KG1 (cell line): Measurements from ENCODE around the gene TTBK1.

Experiments
- DNase-seq: peaks from one replicate; lab custom pipeline; 2025; lab: John Stamatoyannopoulos, UW

The TTBK1 gene

DNA sequence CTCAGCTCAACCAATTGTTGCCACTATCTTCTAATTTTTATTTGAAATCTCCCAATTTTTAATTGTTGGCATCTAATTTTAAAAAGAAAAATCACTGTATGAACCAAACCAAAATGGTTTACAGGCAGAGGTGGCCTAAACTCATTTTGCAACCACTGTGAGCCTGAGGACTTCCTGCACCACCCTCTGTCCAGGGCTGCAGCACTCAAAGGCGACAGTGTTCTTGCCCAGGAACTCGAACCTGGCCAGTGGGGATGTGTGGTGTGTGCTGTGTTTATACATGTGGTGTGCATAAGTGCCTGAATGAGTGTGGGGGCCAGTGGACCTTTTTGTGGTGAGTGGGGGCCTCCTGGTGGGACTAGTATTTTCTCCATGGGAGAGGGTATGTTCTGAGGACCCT, 30.4 kb downstream of the TTBK1 start:
- no peak for DNase-seq

DNA sequence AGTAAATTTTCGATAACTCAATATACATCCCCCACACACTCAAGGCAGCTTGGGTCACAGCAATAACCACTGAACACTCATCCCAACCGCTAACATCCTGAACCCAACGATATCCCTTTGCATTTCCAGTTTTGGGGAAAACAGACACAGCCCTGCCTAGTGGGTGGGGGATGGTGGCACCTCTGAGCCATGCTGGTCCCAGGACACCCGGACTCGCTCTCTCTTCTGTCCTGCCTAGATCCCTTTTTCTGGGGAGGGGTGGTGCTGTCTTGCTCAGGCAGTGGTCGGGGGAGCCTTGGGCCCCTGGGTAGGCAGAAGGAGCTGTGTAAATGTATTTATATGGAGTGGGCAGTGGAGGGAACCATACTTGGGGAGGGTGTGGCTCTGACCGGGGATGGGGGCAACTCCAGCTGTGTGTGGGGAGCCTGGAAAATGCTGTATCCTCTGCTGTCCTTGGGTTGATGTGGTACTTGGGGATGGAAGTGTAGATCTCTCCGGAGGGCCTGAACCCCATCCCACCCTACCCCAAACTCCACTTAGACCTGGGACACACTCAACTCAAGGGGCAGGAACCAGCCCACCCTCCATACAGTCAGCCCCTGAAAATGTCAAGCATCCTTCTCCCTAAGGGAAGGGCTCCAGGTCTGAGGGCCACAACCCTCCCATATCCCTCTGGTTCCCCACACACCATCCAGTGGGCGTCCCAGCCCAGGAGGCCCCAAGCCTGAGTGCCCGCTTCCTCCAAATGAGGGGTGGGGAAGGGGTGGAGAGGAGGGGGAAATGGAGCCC, 31.0 kb downstream of the TTBK1 start:
- DNase-seq, result no peak

DNA sequence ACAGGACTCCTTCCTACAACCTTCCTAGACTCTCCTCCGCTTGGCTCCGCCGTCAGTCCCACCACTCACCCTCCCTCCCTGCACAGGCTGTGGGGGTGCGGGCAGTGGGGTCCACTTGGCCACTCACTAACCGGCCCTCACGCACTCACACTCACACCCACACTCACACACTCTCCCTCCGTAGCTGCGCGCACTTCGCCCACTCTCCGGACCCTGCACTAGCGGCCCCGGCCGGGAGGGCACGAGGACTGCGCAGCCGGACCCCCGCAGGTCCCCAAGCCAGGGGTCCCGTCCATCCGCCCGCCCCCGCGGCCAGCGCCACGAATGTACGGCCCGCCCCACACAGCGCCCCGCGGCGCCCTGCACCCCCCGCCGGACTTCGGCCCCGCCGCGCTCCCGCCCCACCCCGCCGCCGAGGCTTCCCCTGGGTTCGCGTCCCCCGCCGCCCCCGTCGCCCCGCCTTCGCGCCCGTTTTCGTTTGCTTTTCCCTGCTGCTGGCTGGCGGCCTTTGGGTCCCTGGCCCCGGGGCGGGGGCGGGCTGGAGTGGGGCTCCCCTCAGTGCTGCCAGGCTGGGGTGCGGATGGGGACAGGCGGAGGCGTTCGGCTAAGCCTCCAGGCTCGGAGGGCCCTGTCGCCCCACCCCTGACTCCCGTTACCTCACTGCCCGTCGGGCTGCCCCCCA, 31.8 kb downstream of the TTBK1 start:
- DNase-seq, result no peak

DNA sequence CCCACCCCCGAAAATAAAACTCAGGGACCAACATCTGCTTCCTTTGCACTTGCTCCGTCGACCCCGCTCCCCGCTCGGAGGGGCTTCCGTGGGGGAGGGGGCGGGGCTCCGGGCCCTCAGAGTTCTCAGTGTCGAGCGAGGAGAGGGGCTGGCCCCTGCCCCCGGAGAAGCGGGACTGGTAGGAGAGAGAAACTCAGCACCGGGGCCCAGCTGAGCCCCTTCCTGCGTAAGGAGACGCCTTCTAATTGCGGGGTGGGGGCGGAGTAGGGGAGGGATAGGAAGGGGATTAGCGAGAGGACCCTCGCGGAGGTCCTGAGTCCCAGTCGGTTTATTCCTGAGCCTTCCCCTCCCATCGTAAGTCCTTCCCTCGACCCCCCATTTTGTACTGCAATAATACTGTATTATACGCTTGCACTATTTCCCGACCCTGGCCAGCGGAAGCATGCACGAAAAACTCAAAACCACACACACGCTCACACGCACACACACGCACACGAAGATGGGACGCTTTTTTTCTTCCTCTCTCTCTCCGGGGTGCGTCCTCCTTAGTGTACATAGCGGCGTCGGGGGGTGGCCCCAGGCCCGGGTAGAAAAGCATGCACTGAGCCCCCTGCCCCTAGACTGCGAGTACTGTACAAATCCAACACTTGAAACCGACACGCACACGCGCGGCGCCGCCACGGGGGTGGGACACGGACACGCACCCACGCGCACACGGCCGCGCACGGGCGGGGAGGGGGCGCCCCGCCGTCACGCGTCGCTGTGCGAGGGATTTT, 32.7 kb downstream of the TTBK1 start:
- DNase-seq, result no peak

DNA sequence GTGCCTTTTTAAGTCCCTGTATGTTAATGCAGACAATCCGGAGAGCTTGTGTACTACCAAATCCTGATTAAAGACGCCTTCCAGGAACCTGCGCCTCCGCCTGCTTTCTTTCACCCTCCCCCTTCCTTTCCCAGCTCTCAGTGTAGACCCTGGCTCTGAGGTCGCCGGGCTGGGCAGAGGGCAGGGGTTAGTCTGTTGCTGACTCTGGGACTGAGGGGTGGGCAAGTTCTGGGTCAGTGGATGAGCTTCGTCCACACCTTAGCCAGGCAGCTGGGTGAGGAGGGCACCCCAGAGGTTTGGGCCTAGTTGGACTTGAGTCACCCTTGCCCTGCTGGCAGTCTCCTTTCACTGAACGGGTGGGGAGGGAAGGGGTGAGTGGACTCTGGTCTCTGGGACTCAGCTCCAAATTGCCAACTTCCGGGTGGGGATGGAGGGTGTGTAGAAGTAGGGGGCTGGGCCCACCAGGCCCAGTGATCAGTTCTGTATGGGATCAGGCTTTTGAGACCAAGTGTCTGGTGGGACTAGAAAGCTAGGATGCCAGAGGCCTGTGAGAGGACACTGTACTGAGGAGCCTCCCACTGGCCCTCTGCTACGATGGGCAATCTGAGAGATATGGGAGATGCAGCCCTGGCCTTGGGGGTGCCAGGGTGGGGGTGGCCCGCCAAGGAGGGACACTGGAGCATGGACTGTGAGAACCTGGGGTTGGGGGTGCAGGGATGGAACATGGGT, 33.5 kb downstream of the TTBK1 start:
- DNase-seq, result no peak

DNA sequence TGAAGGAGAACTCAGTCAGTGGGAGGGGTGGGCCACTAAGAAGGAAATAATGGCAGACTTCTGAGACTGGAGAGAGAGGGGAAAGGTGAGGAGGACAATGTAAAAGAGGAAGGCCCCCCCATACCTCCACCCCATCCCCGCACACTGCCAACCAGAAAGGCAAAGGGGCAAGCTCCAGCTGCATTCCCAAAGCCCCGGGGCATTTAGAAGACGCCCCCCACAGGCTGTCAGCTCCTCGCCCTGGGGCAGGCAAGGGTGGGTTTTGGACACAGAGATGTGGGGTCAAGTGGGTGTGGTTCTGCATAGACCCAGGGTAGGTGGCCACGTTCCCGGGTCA, 34.0 kb downstream of the TTBK1 start:
- DNase-seq, result no peak

DNA sequence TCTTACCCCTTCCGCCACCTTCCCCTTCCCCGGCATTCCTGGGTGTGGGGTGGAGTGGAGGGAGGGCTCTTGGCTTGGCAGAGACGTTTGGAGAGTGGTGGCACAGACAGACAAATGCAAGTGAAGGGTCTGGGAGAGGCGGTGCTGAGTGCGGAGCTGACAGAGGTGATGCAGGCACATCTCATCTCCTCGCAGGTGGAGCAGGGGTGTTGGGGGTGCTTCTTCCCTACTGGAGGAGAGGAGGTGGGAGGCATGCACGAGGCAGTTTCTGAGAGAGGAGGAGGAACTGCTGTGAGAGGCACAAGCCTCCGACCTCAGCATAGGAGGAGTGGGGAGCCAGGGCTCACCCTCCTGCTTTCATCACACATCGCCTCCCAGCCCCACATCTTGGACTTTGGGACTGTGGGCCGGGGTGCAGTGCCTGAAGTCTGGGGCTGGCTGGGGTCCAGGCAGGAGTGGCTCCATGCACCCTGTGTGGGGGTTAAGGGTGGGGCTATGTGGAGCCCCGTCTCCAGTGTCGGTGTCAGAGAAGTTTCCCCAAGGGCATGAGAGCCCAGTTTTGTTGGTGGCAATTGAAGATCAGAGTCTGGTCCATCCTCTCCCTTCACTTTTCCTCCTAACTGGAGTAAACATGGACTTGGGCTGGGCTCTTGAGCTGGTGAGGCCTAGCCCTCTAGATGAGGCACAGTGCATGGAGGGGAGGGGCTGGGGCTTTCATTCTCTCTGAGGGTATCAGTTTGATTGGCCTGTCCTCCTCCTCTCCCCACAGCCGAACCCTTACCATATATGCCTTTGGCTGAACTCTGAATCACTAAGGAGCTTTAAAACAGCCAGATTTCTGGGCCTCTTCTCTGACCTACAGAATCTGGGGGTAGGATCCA, 34.6 kb downstream of the TTBK1 start:
- no peak for DNase-seq

DNA sequence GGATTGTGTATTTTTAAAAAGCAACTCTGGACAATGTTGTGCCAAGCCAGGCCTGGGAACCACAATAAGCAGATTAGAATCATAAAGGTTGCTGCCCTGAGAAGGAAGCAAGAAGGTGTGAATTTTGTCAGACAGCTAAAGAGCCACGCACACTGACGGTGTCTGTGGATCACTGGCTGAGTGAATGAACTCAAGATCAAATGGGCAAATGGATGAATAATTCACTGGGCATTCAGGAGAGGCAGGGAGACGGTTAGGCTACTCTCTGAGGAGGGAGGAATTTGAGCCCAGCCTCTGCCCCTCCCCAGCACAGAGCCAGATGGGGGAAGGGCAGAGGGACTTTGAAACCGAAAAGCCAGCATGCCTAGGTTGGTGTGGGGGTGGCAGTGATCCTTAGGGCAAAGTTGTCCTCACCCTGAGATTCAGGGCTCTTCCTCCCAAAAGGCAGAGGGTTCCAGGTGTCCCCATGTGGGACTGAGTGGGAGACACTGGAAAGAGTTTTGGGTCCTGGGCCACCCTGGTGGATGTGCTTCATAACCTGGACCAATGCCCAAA, 35.3 kb downstream of the TTBK1 start:
- no peak for DNase-seq

DNA sequence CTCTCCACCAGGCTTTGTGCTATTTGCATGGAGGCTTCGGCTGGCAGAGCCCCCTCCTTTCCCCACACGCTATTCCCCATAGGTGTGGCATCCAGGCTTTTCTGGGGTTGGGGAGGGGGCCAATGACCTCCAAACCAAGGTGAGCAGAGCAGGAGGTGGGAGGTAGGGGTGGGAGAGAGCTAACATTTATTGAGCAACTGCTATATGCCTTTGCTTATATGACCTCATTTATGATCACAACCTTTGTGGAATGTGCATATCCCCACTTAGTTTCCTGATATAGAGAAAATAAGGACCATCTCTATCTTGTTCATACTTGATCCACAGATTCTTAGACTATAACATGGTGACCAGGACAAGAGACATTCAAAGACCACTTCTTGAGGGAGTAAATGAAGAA, 37.0 kb downstream of the TTBK1 start:
- DNase-seq, result no peak

DNA sequence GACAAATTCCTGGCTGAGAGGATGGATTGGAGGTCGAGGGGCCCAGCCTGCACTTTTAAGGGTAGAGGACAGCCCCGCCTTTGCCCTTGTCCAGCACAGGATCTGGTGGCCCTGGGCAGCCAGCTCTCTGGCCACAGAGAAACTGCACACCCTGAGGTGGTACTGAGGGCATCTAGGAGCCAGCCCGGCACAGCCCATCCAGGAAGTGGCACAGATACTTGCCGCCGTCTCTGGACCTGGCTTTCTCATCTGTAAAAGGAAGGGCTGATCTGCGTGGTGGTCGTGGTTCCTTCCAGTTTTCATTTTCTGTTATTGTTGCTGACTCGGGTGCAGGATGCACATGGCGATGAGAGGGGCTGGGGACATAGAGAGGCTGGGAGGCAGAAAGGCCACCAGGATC, 38.8 kb downstream of the TTBK1 start:
- DNase-seq, result no peak

DNA sequence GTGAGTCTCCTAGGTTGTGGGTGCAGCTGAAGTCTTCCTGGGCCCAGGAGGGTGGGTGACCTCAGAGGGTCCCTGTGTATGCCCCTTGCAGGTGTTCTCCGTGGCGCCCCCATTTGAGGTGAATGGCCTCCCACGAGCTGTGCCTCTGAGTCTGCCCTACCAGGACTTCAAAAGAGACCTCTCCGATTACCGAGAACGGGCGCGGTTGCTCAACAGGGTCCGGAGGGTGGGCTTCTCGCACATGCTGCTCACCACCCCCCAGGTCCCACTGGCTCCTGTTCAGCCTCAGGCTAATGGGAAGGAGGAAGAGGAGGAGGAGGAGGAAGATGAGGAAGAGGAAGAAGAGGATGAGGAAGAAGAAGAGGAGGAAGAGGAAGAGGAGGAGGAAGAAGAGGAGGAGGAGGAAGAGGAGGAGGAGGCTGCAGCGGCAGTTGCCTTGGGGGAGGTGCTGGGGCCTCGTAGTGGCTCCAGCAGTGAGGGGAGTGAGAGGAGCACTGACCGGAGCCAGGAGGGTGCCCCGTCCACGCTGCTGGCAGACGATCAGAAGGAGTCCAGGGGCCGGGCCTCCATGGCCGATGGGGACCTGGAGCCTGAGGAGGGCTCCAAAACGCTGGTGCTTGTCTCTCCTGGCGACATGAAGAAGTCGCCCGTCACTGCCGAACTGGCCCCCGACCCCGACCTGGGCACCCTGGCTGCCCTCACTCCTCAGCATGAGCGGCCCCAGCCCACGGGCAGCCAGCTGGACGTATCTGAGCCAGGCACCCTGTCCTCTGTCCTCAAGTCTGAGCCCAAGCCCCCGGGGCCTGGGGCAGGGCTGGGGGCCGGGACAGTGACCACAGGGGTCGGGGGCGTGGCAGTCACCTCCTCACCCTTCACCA, 39.6 kb downstream of the TTBK1 start:
- DNase-seq, result no peak

DNA sequence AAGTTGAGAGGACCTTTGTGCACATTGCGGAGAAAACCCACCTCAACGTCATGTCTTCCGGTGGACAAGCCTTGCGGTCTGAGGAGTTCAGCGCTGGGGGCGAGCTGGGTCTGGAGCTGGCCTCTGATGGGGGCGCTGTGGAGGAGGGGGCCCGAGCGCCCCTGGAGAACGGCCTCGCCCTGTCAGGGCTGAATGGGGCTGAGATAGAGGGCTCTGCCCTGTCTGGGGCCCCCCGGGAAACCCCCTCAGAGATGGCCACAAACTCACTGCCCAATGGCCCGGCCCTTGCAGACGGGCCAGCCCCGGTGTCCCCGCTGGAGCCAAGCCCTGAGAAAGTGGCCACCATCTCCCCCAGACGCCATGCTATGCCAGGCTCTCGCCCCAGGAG, 40.2 kb downstream of the TTBK1 start:
- no peak for DNase-seq

DNA sequence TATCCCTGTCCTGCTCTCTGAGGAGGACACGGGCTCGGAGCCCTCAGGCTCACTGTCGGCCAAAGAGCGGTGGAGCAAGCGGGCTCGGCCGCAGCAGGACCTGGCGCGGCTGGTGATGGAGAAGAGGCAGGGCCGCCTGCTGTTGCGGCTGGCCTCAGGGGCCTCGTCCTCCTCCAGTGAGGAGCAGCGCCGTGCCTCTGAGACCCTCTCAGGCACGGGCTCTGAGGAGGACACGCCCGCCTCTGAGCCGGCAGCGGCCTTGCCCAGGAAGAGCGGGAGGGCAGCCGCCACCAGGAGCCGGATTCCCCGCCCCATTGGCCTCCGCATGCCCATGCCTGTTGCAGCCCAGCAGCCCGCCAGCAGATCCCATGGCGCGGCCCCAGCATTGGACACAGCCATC, 40.6 kb downstream of the TTBK1 start:
- no peak for DNase-seq

DNA sequence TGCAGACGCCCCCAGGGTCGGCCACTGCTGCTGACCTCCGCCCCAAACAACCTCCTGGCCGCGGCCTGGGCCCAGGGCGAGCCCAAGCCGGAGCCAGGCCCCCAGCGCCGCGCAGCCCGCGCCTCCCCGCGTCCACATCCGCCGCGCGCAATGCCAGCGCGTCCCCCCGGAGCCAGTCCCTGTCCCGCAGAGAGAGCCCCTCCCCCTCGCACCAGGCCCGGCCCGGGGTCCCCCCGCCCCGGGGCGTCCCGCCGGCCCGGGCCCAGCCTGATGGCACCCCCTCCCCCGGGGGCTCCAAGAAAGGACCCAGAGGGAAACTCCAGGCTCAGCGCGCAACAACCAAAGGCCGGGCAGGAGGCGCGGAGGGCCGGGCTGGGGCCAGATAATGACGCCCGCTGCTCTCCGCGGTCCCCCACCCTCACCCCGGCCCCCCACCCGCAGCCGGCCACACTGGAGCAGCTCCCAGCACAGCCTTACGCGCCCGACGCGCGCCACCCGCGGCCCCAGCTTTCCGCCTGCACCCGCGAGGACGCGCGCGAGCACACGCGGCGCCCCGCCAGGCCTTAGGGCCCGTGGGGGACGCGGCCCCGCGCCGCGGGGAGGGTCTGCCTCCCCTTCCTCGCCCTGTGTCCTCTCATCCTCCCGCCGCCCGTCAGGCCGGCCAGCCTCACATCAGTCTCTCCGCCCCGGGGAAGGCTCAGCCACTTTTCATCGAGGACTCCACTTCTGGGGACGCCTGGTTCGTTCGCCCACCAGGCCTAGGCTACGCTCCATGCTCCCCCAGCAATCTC, 41.9 kb downstream of the TTBK1 start:
- DNase-seq, result no peak

DNA sequence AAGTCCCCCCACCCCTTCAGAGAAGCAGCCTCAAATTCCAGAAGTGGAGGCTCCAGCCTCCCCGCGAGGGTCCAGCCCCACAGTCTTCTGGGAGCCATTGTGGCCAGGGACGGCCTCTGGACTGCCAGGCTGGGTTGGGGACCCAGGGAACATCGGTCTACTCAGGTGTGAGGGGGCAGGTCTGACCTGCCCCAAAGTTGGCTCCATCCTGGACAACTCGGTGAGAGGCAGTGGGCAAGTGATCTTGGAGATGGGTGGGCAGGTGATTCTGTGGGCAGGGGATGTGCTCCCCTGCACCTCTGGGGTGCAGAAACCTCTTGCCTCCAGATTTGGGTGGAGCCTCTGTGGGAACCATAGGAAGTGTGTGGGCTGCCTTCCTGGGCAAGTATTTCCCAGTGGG, 42.6 kb downstream of the TTBK1 start:
- no peak for DNase-seq

DNA sequence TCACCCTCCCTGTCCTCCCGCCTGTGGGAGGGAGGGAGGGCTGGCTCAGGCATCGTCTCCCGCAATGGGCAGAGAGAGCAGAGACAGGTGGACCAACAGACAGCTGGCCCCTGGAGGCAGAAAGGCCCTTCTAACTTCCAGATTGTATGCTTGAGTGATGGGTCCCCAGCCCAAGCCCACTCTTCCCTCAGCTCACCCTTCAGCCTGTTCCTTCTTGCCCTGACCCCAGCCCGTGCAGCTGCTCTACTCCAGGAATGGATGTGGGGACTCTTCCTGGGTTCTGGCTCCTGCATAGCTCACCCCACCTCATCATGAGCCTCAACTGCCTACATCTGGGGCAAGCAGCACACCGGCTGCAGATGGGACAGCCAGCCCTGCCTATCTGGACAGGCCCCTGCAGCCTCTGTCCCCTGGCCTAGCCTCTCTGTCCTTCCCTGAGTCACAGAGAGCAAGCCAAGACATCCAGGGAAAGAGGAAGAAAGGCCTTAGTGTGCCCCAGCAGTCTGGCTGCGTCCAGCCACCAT, 43.2 kb downstream of the TTBK1 start:
- no peak for DNase-seq

DNA sequence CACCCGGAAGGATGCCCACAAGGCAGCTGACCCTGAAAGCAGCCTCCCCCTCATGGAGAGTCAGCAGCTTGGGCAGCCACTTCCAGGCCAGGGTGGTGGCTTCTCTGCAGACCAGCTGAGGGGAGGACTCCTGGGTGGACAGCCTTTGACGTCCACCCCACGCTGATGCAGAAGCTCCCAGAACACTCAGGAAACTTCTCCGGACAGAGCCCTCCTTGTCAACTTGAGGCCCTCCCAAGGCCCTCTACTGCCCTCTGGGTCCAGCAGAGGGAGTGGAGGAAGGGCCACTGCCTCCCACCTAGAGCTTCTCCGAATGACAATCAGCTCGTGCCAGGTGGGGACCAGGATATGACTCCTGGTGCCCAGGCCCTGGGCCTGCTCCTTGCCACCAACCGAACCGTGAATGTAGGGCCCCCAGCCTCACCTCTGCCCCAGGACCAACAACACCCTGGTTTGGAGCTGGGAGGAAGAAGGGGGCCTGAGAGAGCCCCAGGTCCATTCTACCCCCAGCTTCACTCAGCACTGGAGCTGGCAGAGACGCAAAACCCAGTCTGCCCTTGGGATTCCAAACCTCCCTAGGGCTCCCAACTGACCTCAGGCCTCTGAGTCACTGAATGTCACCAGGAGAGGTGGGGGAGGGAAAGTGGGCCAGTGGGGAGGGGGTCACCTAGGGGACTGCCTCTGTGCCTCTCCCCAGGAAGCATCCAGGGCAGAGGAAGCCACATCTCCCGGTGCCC, 43.9 kb downstream of the TTBK1 start:
- DNase-seq, result no peak
